Measurements from ENCODE around the gene CRACDL. TPM values are rescaled to one million over a fixed set of nuclear protein-coding genes. Genes with fewer than 3 reads are reported as not detected.

CRACDL gene
- total RNA-seq, 1 experiment from 2014 or later = 2.4 TPM

- Histone ChIP-seq H3K27ac (ENCODE audit: low read length) (no peak overlapping the region), H3K9me3 (ENCODE audit: control insufficient read depth, insufficient read depth, low read depth, low read length) (no peaks in the 10 kb centered on the region), H3K36me3 (ENCODE audit: control insufficient read depth, insufficient read depth, low read length) (no peaks in the 10 kb centered on the region), H3K4me1 (ENCODE audit: control insufficient read depth, insufficient read depth, low read length) (no peaks in the 10 kb centered on the region), H3K4me3 (ENCODE audit: low read depth in 2 of 2, low read length in 2 of 2) (no peak overlapping the region), H3K27me3 (ENCODE audit: control insufficient read depth, insufficient read depth, low read length) (no peaks in the 10 kb centered on the region)
- TF ChIP-seq REST (IDR thresholded peaks at IDR 0.05; ENCODE audit: insufficient read depth in 1 of 2, low read depth in 2 of 2, low read length in 1 of 2) = no peak
- TF ChIP-seq CTCF (IDR thresholded peaks at IDR 0.05) = no peak
- TF ChIP-seq SIN3A (IDR thresholded peaks at IDR 0.05; ENCODE audit: borderline replicate concordance, insufficient read depth, low read depth, low read length) = no peak
- no peak for TF ChIP-seq POLR2AphosphoS5 (IDR thresholded peaks at IDR 0.05; ENCODE audit: low read depth, low read length)
- no peak for TF ChIP-seq TCF7L2 (IDR thresholded peaks at IDR 0.05; ENCODE audit: low read depth, low read length)
- POLR2A ChIA-PET = no interaction called here
- ATAC-seq (no peak), DNase-seq (ENCODE audit: low read depth, low spot score) (no peak)
- in situ Hi-C loops (cut with HindIII; ENCODE audit: low pct_unique_long_range_greater_than_20kb, low sequenced_read_pairs) = no loop called here
- CTCF ChIA-PET = interaction anchor here (0.7 kb wide), 1 partner anchor 42 kb away, joined by 3 read pairs; no protein-coding TSS in a partner anchor
- no TSS peak for BruUV-seq (replicated peaks)
- intact Hi-C loops (cut with micrococcal nuclease; ENCODE audit: unreplicated experiment) = no loop called here
Measured at GRCh38 chr2:98896944-98897343, 39.1 kb downstream of the CRACDL start.

- in situ Hi-C loops (cut with HindIII; ENCODE audit: low pct_unique_long_range_greater_than_20kb, low sequenced_read_pairs) = no loop called here
- Histone ChIP-seq H3K36me3 (ENCODE audit: control insufficient read depth, insufficient read depth, low read length) (no peaks in the 10 kb centered on the region), H3K9me3 (ENCODE audit: control insufficient read depth, insufficient read depth, low read depth, low read length) (no peaks in the 10 kb centered on the region), H3K27me3 (ENCODE audit: control insufficient read depth, insufficient read depth, low read length) (no peaks in the 10 kb centered on the region), H3K27ac (ENCODE audit: low read length) (no peak overlapping the region), H3K4me1 (ENCODE audit: control insufficient read depth, insufficient read depth, low read length) (no peaks in the 10 kb centered on the region), H3K4me3 (ENCODE audit: low read depth in 2 of 2, low read length in 2 of 2) (no peak overlapping the region)
- ChIA-PET POLR2A (no interaction called here), CTCF (interaction anchor here (0.7 kb wide), 1 partner anchor 41 kb away, joined by 3 read pairs; no protein-coding TSS in a partner anchor)
- DNase-seq (ENCODE audit: low read depth, low spot score) (no peak), ATAC-seq (no peak)
- intact Hi-C loops (cut with micrococcal nuclease; ENCODE audit: unreplicated experiment) = no loop called here
- BruUV-seq (replicated peaks) = no TSS peak
- TF ChIP-seq TCF7L2 (IDR thresholded peaks at IDR 0.05; ENCODE audit: low read depth, low read length) (no peak), POLR2AphosphoS5 (IDR thresholded peaks at IDR 0.05; ENCODE audit: low read depth, low read length) (no peak), REST (IDR thresholded peaks at IDR 0.05; ENCODE audit: insufficient read depth in 1 of 2, low read depth in 2 of 2, low read length in 1 of 2) (no peak), CTCF (IDR thresholded peaks at IDR 0.05) (no peak), SIN3A (IDR thresholded peaks at IDR 0.05; ENCODE audit: borderline replicate concordance, insufficient read depth, low read depth, low read length) (no peak)
Measured at GRCh38 chr2:98896416-98896815, 39.6 kb downstream of the CRACDL start.

Data from Panc1 (cell line).